Measurements from ENCODE around the gene COL27A1. TPM values are rescaled to one million over a fixed set of nuclear protein-coding genes. Genes with fewer than 3 reads are reported as not detected.

COL27A1 gene
- total RNA-seq, 1 donor from 2014 or later = 6.4 TPM

- H3K27ac ChIP-seq (replicated peaks) = no peak overlapping the region
- no peak overlapping the region for H3K4me3 ChIP-seq
- intact Hi-C loops (cut with micrococcal nuclease) = loop anchor here (10.0 kb wide), 1 partner anchor 73 kb away; the partner anchor contains the start of gene COL27A1
- no peaks in the 10 kb centered on the region for H3K36me3 ChIP-seq
- H3K9me3 ChIP-seq (replicated peaks) = no peaks in the 10 kb centered on the region
- TF ChIP-seq CTCF (IDR thresholded peaks at IDR 0.05; ENCODE audit: borderline replicate concordance) = no peak
- H3K4me1 ChIP-seq = peaks cover 30% of the 10 kb centered on the region
- DNase-seq = no peak
- no peaks in the 10 kb centered on the region for H3K27me3 ChIP-seq (ENCODE audit: low read depth)
Measured at GRCh38 chr9:114227288-114228015, 72.1 kb downstream of the COL27A1 start.

- no peaks in the 10 kb centered on the region for H3K27me3 ChIP-seq (ENCODE audit: low read depth)
- intact Hi-C loops (cut with micrococcal nuclease) = loop anchor here (10.0 kb wide), 1 partner anchor 73 kb away; the partner anchor contains the start of gene COL27A1
- no peak for DNase-seq
Measured at GRCh38 chr9:114228016-114228808, 72.9 kb downstream of the COL27A1 start.

GRCh38 chr9:114229295-114229694 lies 74.0 kb downstream of the COL27A1 start:
- no peak for TF ChIP-seq CTCF (IDR thresholded peaks at IDR 0.05; ENCODE audit: borderline replicate concordance)
- Histone ChIP-seq H3K9me3 (replicated peaks) (no peaks in the 10 kb centered on the region), H3K27ac (replicated peaks) (no peak overlapping the region), H3K27me3 (ENCODE audit: low read depth) (no peaks in the 10 kb centered on the region), H3K36me3 (no peaks in the 10 kb centered on the region), H3K4me3 (no peak overlapping the region), H3K4me1 (peaks cover 37% of the 10 kb centered on the region)
- intact Hi-C loops (cut with micrococcal nuclease) = loop anchor here (10.0 kb wide), 1 partner anchor 74 kb away; the partner anchor contains the start of gene COL27A1
- DNase-seq = no peak

More at GRCh38 chr9:114228016-114228808, 72.9 kb downstream of the COL27A1 start:
- Histone ChIP-seq H3K27ac (replicated peaks) (no peak overlapping the region), H3K4me3 (no peak overlapping the region), H3K4me1 (peaks cover 32% of the 10 kb centered on the region), H3K9me3 (replicated peaks) (no peaks in the 10 kb centered on the region), H3K36me3 (no peaks in the 10 kb centered on the region)
- TF ChIP-seq CTCF (IDR thresholded peaks at IDR 0.05; ENCODE audit: borderline replicate concordance) = no peak

GRCh38 chr9:114230068-114230467 lies 74.7 kb downstream of the COL27A1 start:
- intact Hi-C loops (cut with micrococcal nuclease) = no loop called here
- no peaks in the 10 kb centered on the region for H3K27me3 ChIP-seq (ENCODE audit: low read depth)
- no peak overlapping the region for H3K27ac ChIP-seq (replicated peaks)
- no peaks in the 10 kb centered on the region for H3K36me3 ChIP-seq
- TF ChIP-seq CTCF (IDR thresholded peaks at IDR 0.05; ENCODE audit: borderline replicate concordance) = no peak
- H3K4me3 ChIP-seq = no peak overlapping the region
- H3K9me3 ChIP-seq (replicated peaks) = no peaks in the 10 kb centered on the region
- DNase-seq = no peak
- peaks cover 35% of the 10 kb centered on the region for H3K4me1 ChIP-seq

GRCh38 chr9:114231273-114231672 lies 75.9 kb downstream of the COL27A1 start:
- H3K27ac ChIP-seq (replicated peaks) = no peak overlapping the region
- no peak for TF ChIP-seq CTCF (IDR thresholded peaks at IDR 0.05; ENCODE audit: borderline replicate concordance)
- H3K4me3 ChIP-seq = no peak overlapping the region
- H3K27me3 ChIP-seq (ENCODE audit: low read depth) = no peaks in the 10 kb centered on the region
- H3K4me1 ChIP-seq = peaks cover 23% of the 10 kb centered on the region
- H3K9me3 ChIP-seq (replicated peaks) = no peaks in the 10 kb centered on the region
- no peaks in the 10 kb centered on the region for H3K36me3 ChIP-seq
- intact Hi-C loops (cut with micrococcal nuclease) = no loop called here
- DNase-seq = no peak
